Caco-2 (cell line): ENCODE measurements around the gene CTNNA2. TPM values are rescaled to one million over a fixed set of nuclear protein-coding genes. Genes with fewer than 3 reads are reported as not detected.

Experiments
- BruUV-seq: library from RNA; stranded (reverse); fragments of 400-500 nt; replicated peaks from 2 replicates; lab custom pipeline; 2021; lab: Mats Ljungman, UMichigan
- CTCF ChIA-PET: fragments of 300-600 bp; sonication (Branson Sonifier 250); formaldehyde crosslinking; loops from one replicate; lab custom pipeline; 2022; ENCODE audit warnings: antibody characterized with exemption; lab: Charles Lee
- POLR2A ChIA-PET: fragments of 300-600 bp; sonication (Branson Sonifier 250); formaldehyde crosslinking; loops from one replicate; lab custom pipeline; 2022; ENCODE audit warnings: antibody characterized with exemption; lab: Charles Lee
- DNase-seq, 2 experiments: peaks; one replicate each; pipeline versions ENCODE4 v3.0.0 to v3.0.0-alpha.2; 2020 to 2022
- H3K27me3 ChIP-seq: replicated peaks from 2 replicates; pipeline ENCODE4 v1.6.0; 2011; ENCODE audit warnings: low read length; ENCODE audit not compliant: control insufficient read depth, insufficient read depth
- H3K36me3 ChIP-seq: 2 replicates; pipeline ENCODE4 v1.5.1; 2011; ENCODE audit warnings: low read length; ENCODE audit not compliant: control insufficient read depth, insufficient read depth
- H3K4me1 ChIP-seq: fragments of 250-450 bp; sonication (Bioruptor Pico); 2 replicates; pipeline ENCODE4 v1.5.1; 2020; ENCODE audit warnings: mild to moderate bottlenecking
- H3K4me3 ChIP-seq: 2 replicates; pipeline ENCODE4 v1.5.1; 2011; ENCODE audit warnings: low read depth, mild to moderate bottlenecking, control low read depth, low read length
- H3K9me3 ChIP-seq: fragments of 250-450 bp; sonication (Bioruptor Pico); 2 replicates; pipeline ENCODE4 v1.5.1; 2020; ENCODE audit warnings: mild to moderate bottlenecking, moderate library complexity
- H3K27ac Mint-ChIP-seq: one replicate; pipeline ENCODE4 v1.8.0; 2022; ENCODE audit warnings: mixed read lengths; ENCODE audit not compliant: unreplicated experiment
- H3K27me3 Mint-ChIP-seq: one replicate; pipeline ENCODE4 v1.8.0; 2022; ENCODE audit warnings: mixed read lengths; ENCODE audit not compliant: insufficient read depth, unreplicated experiment
- H3K36me3 Mint-ChIP-seq: one replicate; pipeline ENCODE4 v1.8.0; 2022; ENCODE audit warnings: mild to moderate bottlenecking, mixed read lengths; ENCODE audit not compliant: insufficient read depth, unreplicated experiment
- H3K4me1 Mint-ChIP-seq: one replicate; pipeline ENCODE4 v1.8.0; 2022; ENCODE audit warnings: low read depth, mixed read lengths; ENCODE audit not compliant: unreplicated experiment
- H3K4me3 Mint-ChIP-seq: one replicate; pipeline ENCODE4 v1.8.0; 2022; ENCODE audit warnings: mild to moderate bottlenecking, moderate library complexity, mixed read lengths; ENCODE audit not compliant: unreplicated experiment
- H3K9me3 Mint-ChIP-seq: one replicate; pipeline ENCODE4 v1.8.0; 2022; ENCODE audit warnings: mixed read lengths; ENCODE audit not compliant: unreplicated experiment
- CTCF ChIP-seq, 2 experiments: fragments of 200-600 bp in 1 of 2; IDR thresholded peaks; 1 replicate in 1 of 2; 2 replicates in 1 of 2; pipeline versions ENCODE4 v1.5.1 to v1.8.0; 2011 to 2022; ENCODE audit warnings: antibody characterized with exemption in 1 of 2, control low read depth in 1 of 2, inconsistent platforms in 1 of 2, low read depth in 1 of 2, low read length in 1 of 2, mild to moderate bottlenecking in 1 of 2, moderate library complexity in 1 of 2; ENCODE audit not compliant: insufficient read depth in 1 of 2, severe bottlenecking in 1 of 2, unreplicated experiment in 1 of 2
- intact Hi-C: fragments of 100-400 bp; cut with micrococcal nuclease; formaldehyde crosslinking; loops from one replicate; pipeline ENCODE4 v1.10.0; 2022; ENCODE audit not compliant: unreplicated experiment
- total RNA-seq: library from RNA; stranded (reverse); gene quantifications from 2 replicates; pipeline ENCODE4 v1.2.3, GENCODE V29; 2022

The CTNNA2 gene
- total RNA-seq, 1 experiment from 2014 or later, result not detected

GRCh38 chr2:79950526-79950925 lies 437.7 kb downstream of the CTNNA2 start:
- H3K4me3 Mint-ChIP-seq, result no peak overlapping the region
- BruUV-seq, result no TSS peak

GRCh38 chr2:79952616-79953015 lies 439.8 kb downstream of the CTNNA2 start:
- no peak overlapping the region for H3K27ac Mint-ChIP-seq
- intact Hi-C loops, result no loop called here
- POLR2A ChIA-PET, result no interaction called here

More at GRCh38 chr2:79950526-79950925, 437.7 kb downstream of the CTNNA2 start:
- intact Hi-C loops, result no loop called here
- Mint-ChIP-seq H3K9me3 (no peaks in the 10 kb centered on the region), H3K27me3 (peaks cover 20% of the 10 kb centered on the region), H3K4me1 (no peaks in the 10 kb centered on the region), H3K36me3 (no peaks in the 10 kb centered on the region), H3K27ac (no peak overlapping the region)
- ChIA-PET POLR2A (no interaction called here), CTCF (no interaction called here)
- Histone ChIP-seq H3K4me1 (no peaks in the 10 kb centered on the region), H3K4me3 (no peak overlapping the region), H3K27me3 (no peaks in the 10 kb centered on the region), H3K9me3 (no peaks in the 10 kb centered on the region), H3K36me3 (no peaks in the 10 kb centered on the region)
- DNase-seq, result no peak
- TF ChIP-seq CTCF (IDR thresholded peaks at IDR 0.05; ENCODE audit: insufficient read depth in 1 of 2, low read depth in 1 of 2, low read length in 1 of 2, severe bottlenecking in 1 of 2, unreplicated experiment in 1 of 2), result no peak

GRCh38 chr2:79960035-79960434 lies 447.2 kb downstream of the CTNNA2 start:
- CTCF ChIA-PET, result no interaction called here
- H3K4me3 Mint-ChIP-seq, result no peak overlapping the region
- BruUV-seq, result no TSS peak
- Histone ChIP-seq H3K9me3 (no peaks in the 10 kb centered on the region), H3K36me3 (no peaks in the 10 kb centered on the region), H3K4me1 (no peaks in the 10 kb centered on the region), H3K27me3 (no peaks in the 10 kb centered on the region), H3K4me3 (no peak overlapping the region)
- no peak for DNase-seq
- TF ChIP-seq CTCF (IDR thresholded peaks at IDR 0.05; ENCODE audit: insufficient read depth in 1 of 2, low read depth in 1 of 2, low read length in 1 of 2, severe bottlenecking in 1 of 2, unreplicated experiment in 1 of 2), result no peak
- no peak overlapping the region for H3K27ac Mint-ChIP-seq
- H3K4me1 Mint-ChIP-seq, result no peaks in the 10 kb centered on the region
- no peaks in the 10 kb centered on the region for H3K27me3 Mint-ChIP-seq
- H3K9me3 Mint-ChIP-seq, result no peaks in the 10 kb centered on the region
- intact Hi-C loops, result no loop called here
- peaks cover 6% of the 10 kb centered on the region for H3K36me3 Mint-ChIP-seq
- POLR2A ChIA-PET, result no interaction called here

More at GRCh38 chr2:79952616-79953015, 439.8 kb downstream of the CTNNA2 start:
- Histone ChIP-seq H3K27me3 (no peaks in the 10 kb centered on the region), H3K9me3 (no peaks in the 10 kb centered on the region), H3K4me3 (no peak overlapping the region), H3K4me1 (no peaks in the 10 kb centered on the region), H3K36me3 (no peaks in the 10 kb centered on the region)
- no peaks in the 10 kb centered on the region for H3K4me1 Mint-ChIP-seq
- no peak for DNase-seq
- no TSS peak for BruUV-seq
- TF ChIP-seq CTCF (IDR thresholded peaks at IDR 0.05; ENCODE audit: insufficient read depth in 1 of 2, low read depth in 1 of 2, low read length in 1 of 2, severe bottlenecking in 1 of 2, unreplicated experiment in 1 of 2), result no peak
- no peaks in the 10 kb centered on the region for H3K9me3 Mint-ChIP-seq
- no peaks in the 10 kb centered on the region for H3K36me3 Mint-ChIP-seq
- CTCF ChIA-PET, result no interaction called here
- H3K27me3 Mint-ChIP-seq, result peaks cover 16% of the 10 kb centered on the region
- H3K4me3 Mint-ChIP-seq, result no peak overlapping the region
